ENCODE results near the gene KRT36.

KRT36 gene

DNA sequence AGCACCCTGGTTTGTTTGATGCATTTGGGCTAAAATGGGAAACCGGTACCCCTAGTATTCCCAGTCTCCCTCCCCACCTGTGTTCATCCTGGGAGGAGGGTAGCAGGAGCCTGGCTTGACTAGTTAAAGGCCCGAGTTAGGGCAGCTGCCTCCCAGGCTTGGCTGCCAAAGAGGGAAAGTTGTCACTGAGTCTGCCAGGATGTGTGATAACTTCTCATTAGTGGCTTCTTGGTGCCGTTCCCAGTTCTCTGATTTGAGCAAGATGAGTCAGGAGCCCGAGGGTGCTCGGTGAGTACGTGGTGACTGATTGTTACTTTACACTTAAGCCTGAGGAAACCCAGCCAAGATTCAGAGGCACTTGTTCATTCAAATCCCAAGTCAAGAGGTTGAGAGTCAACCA is 25.0 kb downstream of the KRT36 start:
- peak; percentile 74 for DNase-seq (ENCODE audit: low read depth)
- TF ChIP-seq, protein P1, sequence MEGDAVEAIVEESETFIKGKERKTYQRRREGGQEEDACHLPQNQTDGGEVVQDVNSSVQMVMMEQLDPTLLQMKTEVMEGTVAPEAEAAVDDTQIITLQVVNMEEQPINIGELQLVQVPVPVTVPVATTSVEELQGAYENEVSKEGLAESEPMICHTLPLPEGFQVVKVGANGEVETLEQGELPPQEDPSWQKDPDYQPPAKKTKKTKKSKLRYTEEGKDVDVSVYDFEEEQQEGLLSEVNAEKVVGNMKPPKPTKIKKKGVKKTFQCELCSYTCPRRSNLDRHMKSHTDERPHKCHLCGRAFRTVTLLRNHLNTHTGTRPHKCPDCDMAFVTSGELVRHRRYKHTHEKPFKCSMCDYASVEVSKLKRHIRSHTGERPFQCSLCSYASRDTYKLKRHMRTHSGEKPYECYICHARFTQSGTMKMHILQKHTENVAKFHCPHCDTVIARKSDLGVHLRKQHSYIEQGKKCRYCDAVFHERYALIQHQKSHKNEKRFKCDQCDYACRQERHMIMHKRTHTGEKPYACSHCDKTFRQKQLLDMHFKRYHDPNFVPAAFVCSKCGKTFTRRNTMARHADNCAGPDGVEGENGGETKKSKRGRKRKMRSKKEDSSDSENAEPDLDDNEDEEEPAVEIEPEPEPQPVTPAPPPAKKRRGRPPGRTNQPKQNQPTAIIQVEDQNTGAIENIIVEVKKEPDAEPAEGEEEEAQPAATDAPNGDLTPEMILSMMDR (IDR thresholded peaks at IDR 0.05; ENCODE audit: low read length, missing control alignments): no peak
- H3K4me3 ChIP-seq (replicated peaks; ENCODE audit: low read depth, low read length): no peak overlapping the region

DNA sequence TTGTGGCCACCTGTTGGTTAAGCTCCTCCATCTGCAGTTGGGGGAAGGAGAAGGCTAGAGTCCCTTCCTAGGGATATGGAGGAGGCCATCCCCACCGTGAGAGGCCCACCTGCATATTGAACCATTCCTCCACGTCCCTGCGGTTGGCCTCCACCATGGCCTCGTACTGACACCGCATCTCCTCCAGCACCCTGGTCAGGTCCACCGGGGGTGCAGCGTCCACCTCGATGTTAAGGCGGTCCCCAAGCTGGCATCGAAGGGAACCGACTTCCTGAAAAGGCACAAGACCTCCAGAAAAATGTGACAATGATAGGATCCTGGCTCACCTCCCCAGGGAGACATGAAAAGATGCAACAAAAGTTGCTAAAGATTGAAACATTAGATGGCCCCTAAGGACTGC is 25.5 kb downstream of the KRT36 start:
- no peak overlapping the region for H3K4me3 ChIP-seq (replicated peaks; ENCODE audit: low read depth, low read length)

DNA sequence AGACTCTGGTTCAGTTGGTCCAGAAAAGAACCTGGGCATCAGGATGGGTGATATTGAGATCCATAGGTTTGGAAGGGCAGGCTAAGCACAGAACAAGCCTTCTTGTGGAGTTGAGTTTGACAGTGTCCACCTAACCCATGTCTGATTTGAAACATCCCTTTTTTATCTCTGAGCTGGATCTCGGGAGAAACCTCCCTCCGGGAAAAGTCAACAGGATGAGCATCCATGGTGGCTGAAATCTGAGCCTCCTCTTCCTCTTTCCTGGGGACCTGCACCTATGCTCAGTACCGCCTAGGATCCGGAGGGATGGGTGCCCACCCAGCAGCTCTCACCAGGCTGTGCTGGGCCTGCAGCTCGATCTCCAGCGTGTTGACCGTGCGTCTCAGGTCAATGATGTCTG is 26.0 kb downstream of the KRT36 start:
- H3K4me3 ChIP-seq (replicated peaks; ENCODE audit: low read depth, low read length): no peak overlapping the region
- no peak for DNase-seq (ENCODE audit: low read depth)
- TF ChIP-seq, protein P1 (IDR thresholded peaks at IDR 0.05; ENCODE audit: low read length, missing control alignments): no peak

More for the DNA sequence above, 25.5 kb downstream of the KRT36 start:
- DNase-seq (ENCODE audit: low read depth): no peak
- TF ChIP-seq, protein P1 (IDR thresholded peaks at IDR 0.05; ENCODE audit: low read length, missing control alignments): no peak

DNA sequence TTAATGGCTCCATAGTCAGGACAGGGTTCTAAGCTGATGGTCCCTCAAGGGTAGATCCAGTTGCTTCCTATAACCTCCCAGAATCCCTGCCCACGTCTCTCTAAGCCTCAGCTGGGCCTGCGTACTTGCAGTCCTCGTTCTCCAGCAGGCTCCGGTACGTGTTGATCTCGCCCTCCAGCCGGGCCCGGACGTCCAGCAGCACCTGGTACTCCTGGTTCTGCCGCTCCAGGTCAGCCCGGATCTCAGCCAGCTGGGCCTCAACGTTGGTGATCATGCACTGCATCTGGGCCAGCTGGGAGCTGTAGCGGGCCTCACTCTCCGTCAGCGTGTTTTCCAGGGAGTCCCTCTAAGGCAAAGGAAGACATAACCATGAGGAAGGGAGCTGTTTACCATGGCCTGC is 27.0 kb downstream of the KRT36 start:
- DNase-seq (ENCODE audit: low read depth): no peak
- no peak overlapping the region for H3K4me3 ChIP-seq (replicated peaks; ENCODE audit: low read depth, low read length)
- TF ChIP-seq, protein P1 (IDR thresholded peaks at IDR 0.05; ENCODE audit: low read length, missing control alignments): no peak

DNA sequence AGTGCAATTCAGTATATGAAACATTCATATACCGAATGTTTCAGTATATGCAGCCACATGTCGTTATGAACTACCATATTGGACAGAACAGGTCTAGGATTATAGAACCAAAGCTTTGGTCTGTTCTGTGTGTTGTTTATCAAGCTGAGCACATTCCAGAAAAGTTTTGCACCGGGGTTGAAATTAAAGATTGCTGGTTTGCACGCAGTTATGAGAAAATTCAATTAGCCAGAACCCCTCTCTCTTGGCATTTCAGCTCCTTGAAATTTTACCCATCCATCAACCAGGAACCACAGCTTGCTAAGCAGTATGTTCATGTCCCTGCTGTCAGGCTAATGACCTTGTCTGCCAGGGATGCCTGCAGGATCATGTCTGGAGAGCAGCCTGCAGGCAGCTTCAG is 32.0 kb downstream of the KRT36 start:
- no peak overlapping the region for H3K4me3 ChIP-seq (replicated peaks; ENCODE audit: low read depth, low read length)
- DNase-seq (ENCODE audit: low read depth): no peak
- TF ChIP-seq, protein P1 (IDR thresholded peaks at IDR 0.05; ENCODE audit: low read length, missing control alignments): no peak

DNA sequence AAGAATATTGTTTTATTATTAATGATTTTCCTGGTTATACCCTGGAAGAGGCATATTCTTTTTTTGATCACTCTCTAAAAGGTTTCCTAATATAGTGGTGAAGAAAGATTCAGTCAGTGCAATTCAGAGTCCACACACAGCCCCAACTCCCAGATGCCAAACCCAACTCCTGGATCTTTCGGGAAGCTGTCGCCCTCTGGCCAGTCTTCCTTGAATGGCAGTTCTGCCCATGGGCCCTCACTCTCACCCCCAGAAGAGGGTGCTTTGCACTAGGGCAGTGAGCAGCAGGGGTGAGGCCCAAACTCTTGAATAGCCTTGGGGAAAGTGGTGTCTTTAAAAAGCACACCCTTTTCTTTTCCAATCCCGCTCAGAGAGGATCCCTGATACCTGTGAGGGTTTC is 33.5 kb downstream of the KRT36 start:
- DNase-seq (ENCODE audit: low read depth): no peak
- TF ChIP-seq, protein P1 (IDR thresholded peaks at IDR 0.05; ENCODE audit: low read length, missing control alignments): no peak
- no peak overlapping the region for H3K4me3 ChIP-seq (replicated peaks; ENCODE audit: low read depth, low read length)

DNA sequence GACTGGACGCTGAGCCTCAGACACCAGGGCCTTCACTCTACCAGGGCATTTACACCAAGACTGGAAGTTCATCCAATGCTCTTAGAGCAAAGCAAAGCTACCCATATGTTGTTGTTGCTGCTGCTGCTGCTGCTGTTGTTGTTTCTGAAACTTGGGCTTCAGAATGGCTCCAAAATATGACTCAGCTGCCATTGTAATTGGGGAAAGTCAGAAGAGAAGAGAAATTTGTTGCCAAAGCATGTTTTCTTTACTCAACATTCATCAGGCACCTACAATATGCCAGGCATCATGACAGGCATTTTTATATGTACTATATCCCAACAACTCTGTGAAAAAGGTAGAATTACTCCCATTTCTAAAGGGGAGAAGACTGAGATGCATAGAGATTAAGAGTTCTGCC is 34.5 kb downstream of the KRT36 start:
- H3K4me3 ChIP-seq (replicated peaks; ENCODE audit: low read depth, low read length): no peak overlapping the region
- TF ChIP-seq, protein P1 (IDR thresholded peaks at IDR 0.05; ENCODE audit: low read length, missing control alignments): no peak
- DNase-seq (ENCODE audit: low read depth): peak; percentile 17
